ENCODE results near the gene OTOS.

OTOS gene

GRCh38 chr2:240111253-240111652, 29.2 kb downstream of the OTOS start:
- no peak for DNase-seq

GRCh38 chr2:240109386-240109785, 31.1 kb downstream of the OTOS start:
- no peak for DNase-seq

- no peak for DNase-seq
Observed at GRCh38 chr2:240107477-240107796, 33.0 kb downstream of the OTOS start.

GRCh38 chr2:240106765-240107476, 33.5 kb downstream of the OTOS start:
- DNase-seq: no peak

- DNase-seq: no peak
Observed at GRCh38 chr2:240105982-240106381, 34.5 kb downstream of the OTOS start.

GRCh38 chr2:240103136-240103535, 37.3 kb downstream of the OTOS start:
- DNase-seq: no peak

- no peak for DNase-seq
Observed at GRCh38 chr2:240098349-240098748, 42.1 kb downstream of the OTOS start.

GRCh38 chr2:240095556-240096523, 44.6 kb downstream of the OTOS start:
- DNase-seq: no peak

GRCh38 chr2:240089306-240089705, 51.2 kb downstream of the OTOS start:
- DNase-seq: no peak
